HG02798 (cell line): ENCODE data around the gene MTFR1L.
A peak's percentile ranks its signal among the peaks of the same experiment; 100 is the strongest.

Source experiments
- ATAC-seq: cut with Tn5 transposase; IDR thresholded peaks from one replicate; pipeline ENCODE4 v1.9.1; 2021; ENCODE audit warnings: mild to moderate bottlenecking; ENCODE audit not compliant: unreplicated experiment, poor library complexity

The MTFR1L gene

DNA sequence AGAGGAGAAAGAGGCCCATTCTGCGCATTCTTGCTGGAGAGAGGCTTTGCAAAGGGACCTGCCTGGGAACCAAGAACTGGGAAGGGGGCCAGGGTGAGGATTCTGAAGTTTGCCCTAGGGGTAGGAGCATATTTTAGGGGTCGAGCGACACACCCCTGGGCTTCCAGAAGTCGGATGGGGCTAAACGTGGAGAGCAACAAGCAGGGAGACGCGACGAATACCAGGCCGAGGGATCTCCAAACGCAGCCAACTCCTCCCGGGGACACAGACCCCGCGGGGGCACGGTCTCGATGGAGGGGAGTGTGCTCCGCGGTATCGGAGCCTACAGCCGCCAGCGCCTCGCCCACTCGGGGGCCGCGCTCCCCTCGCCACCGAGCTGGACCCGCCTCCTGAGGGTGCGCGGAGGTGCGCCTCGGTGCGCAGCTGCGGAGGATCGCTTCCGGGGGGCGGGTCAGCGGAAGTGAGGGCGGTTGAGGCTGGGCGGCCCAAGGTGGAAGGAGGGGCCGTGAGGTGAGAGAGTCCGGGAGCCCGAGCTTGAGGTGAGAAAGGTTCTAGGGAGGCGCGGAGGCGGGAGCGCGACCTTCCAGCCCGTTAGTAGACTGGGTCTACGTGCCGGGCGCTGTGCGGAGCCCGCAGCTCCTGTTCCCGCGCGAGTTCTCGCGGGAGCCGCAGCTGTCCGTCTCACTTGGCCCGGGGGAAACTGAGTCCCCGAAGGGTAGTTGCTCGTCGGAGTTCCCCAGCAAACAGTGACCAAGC is at the start of gene MTFR1L:
MTFR1L (plus strand) TSS at position 464 of the 756 bp plus-strand sequence. CDS start 3,151 bp downstream, outside the sequence.
- peak; percentile 90 for ATAC-seq

DNA sequence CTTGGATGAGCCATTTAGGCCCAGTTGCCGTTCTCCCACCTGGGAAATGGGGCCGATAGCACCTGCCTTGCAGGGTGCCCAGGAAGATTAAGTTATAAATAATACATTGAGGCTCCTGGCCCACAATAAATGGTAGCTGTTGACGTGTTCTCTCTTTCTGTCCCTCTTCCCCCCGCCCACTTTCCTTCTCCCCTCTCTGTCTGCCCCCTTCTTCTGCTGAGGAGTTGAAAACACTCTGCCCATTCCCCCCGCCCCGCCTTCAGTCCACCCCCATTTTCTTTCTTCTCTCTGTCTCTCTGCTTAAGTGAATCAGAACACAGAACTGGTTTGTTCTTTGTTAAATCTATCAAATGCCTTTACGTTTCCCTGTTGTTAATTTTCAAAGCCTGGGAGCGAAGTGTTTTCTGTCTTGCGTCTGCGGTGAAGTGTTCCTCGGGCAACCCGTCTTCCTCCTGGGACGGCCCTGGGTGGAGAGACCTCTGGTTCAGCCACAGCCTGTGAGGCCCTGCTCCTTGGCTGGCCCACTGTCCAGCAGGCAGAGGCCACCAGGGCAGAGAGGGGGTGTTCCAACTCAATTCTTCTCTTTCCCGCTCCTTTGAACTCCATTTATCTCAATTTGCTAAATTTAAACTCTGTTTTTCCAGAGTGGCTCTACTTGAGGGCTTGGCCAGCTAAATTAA is 49.1 kb upstream of the MTFR1L start:
- no peak for ATAC-seq

DNA sequence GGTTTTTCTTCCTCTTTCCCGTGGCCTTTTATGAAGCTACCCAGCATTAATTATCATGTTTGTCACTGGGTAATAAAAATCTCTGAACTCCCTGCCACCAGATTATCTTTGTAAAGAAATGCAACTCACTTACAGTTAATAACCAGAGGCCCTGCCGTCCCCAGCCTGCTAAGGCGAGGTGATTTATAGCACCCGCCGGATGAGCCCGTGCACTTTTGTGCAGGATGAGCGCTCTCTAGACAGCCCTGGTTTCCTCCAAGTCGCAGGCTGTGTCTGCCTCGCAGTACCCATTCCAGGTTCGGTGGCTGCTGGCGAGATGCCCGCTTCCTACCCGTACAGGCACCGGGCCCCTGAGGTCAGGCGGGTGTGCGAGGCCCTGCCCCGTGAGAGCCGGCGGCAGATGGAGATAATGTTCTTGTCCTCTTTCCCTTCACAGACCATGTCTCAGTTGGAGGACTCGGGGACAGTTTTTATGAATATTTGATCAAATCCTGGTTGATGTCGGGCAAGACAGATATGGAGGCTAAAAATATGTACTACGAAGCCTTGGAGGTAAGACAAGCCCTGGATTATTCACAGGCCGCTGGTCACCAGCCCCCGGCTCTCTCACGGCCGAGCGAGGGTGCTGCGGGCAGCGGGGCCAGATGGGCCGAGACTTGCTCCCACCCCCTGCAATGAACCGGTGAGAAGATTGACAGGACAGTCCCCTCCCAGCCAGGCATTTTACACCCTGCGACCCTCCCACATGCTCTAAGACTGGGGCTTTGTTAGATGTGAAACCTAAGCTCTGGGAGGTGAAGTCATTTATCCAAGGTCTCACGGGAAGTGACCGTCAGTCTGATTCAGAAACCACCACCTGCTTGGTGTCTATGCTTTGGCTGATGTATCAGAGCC is 48.3 kb upstream of the MTFR1L start:
- ATAC-seq = no peak

DNA sequence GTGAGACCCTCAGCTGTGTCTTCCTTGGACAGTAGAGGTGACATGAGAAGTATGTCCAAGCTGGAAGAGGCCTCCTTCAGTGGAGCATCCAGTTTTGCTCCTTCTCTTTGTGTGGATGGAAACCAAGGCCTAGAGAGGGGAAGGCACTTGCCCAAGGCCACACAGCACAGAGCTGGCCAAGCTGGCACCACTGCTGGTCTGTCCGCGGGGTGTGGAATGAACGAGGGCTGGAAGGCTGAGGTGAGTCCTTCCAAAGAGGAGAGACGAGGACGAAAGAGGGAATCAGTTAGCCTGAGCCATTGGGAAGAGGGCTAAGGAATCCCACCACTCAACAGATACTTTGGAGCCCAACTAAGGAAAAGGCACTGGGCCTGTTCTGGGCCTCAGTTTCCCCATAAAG is 47.6 kb upstream of the MTFR1L start:
- ATAC-seq = no peak

DNA sequence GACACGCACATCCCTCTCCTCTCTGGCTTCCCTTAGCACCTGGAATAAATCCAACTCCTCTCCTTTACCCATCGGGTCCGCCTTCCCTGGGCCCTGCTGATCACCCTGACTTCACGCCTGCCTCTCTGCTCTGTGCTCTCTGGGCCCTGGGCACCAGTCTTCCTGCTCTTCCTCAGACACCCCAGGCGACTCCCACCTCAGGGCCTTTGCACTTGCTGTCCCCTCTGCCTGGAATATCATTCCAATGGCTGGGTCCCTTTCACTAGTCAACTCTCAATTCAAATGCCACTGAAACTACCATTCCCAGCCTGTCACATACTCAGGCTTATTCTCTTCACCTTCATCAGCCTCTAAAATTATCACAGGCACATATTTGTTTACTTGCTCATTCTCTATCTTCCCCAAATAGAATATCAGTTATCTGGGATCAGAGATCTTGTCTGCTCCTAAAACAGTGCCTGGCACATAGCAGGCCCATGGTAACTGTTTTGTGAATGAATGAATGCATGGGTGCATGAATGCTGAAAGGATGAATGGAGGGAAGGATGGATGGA is 47.0 kb upstream of the MTFR1L start:
- no peak for ATAC-seq

DNA sequence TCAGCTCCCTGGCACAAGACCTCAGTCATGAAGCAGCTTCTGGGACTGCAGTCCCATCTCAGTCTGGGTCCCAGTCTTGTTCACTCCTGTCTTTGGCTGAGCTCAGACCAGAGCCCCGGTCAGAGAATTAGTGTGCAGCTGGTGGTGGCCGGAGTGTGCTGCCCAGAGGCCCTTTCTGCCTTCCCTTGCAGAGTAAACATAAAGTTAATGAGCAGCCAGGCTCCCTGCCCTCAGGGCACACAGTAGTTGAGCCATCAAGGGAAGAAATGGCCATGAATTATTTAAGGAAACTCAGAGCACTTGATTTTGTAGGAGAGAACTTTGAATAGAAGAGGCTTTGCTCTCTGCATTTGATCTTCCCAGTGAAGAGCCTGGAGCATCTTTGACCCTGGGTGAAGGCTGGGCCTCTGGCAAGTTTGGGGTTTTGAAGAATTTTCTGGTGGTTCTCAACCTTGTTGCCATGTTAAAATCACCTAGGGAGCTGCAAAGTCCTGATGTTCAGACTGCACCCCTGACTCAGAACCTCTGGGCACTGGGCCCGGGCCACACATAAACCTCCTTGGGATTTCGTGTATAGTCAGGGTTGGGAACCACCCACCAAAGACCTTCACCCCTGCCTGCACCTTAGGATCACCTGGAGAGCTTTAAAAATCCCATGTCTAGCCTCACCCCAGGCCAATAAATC is 46.2 kb upstream of the MTFR1L start:
- no peak for ATAC-seq

DNA sequence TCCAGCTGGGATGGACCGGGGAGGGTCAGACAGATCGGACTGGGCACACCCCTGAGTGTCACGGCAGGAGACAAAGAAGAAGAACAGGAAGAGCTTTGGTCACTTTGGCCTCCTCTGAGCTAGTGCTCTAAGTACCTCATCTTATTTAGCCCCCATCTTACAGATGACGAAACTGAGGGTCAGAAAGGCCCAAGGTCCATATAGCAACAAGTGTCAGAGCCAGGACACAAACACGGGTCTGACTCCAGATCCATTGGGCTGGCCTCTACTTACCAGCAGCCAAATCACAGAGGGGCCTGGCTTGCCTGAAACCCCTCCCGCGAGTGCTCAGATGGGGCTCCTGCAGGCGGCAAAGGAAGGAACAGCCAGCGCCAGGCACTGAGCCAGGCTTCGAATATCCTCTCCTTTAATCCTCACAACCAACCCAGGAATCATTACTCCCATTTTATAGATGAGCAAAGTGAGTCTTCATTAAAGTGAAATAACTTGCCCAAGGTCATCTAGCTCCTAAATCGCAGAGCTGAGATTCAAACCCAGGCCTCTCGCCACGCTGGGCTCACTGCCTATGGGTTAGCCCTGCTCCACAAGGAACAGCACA is 45.4 kb upstream of the MTFR1L start:
- no peak for ATAC-seq

DNA sequence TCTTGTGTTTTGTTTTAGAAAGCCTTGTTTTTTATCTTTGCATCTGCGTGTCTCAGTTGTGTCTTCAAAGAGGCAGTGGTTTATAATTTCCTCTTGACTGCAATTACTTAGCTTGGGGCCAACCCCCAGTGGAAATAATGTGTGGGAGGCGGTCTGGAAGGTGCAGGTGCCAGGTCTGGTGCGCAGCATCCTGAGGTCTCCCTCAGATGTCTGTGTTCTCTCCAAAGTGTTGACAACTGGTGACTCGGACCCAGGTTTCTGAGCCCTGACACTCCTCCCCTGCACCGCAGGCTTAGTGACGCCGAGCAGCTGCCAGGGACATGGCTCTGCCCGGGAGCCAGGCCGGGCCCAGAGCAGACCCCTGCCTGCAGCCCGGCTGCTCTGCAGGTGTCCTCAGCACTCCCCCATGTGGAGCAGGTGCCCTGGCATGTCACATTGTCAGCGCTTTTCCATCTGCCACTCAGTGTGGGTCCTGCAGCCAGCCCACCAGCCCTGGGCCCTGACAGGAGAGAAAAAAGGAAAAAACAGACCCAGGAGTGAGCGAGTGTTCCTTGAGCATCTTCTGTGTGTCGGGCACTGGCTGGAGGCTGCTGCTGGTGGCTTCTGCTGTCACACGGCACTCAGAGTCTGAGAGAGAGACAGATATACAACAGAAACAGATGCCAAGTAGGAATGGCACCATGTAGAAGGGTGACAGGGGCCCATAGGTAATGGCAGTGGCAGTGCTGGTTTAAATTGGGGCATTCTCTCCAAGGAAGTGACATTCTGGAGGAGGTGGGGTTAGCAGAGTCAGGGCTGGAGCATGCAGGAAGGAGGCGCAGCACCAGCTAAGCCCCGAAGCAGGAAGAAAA is 44.6 kb upstream of the MTFR1L start:
- no peak for ATAC-seq

DNA sequence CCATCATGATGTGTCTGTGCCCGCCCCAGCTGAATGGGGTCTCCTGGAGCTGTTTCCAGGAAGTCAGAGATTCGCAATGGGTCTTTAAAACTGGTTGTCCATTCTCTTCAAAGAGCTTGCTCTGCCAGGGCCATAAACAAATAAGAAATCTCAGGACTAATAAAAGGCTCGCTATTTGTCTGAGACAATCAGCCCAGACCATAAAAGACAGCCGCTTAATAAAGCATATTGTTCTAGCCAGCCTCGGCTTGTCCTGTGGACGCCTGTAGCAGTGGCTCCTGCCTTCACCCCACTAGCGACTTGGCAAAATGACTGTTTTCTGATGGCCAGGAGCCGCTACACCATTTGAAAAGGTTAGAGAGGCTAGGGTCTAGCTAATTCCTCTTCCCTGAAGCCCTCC is 40.4 kb upstream of the MTFR1L start:
- no peak for ATAC-seq

DNA sequence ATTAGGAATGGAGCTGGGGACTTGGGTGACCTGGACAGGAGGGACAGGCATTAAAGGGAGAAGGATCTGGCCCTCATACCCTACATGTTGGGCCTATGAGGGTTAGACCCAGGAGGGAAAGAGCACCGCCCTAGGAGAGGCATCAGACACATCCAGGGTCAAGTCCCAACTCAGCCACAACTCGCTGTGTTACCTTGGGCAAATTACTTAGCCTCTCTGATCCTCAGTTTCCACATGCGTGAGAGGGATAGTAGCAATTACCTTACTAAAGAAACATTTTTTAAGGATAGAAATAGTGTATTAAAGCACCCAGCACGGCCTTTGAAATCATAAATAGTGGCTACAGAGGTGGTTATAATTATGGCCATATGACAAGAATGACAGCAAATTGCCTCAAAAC is 39.9 kb upstream of the MTFR1L start:
- no peak for ATAC-seq

DNA sequence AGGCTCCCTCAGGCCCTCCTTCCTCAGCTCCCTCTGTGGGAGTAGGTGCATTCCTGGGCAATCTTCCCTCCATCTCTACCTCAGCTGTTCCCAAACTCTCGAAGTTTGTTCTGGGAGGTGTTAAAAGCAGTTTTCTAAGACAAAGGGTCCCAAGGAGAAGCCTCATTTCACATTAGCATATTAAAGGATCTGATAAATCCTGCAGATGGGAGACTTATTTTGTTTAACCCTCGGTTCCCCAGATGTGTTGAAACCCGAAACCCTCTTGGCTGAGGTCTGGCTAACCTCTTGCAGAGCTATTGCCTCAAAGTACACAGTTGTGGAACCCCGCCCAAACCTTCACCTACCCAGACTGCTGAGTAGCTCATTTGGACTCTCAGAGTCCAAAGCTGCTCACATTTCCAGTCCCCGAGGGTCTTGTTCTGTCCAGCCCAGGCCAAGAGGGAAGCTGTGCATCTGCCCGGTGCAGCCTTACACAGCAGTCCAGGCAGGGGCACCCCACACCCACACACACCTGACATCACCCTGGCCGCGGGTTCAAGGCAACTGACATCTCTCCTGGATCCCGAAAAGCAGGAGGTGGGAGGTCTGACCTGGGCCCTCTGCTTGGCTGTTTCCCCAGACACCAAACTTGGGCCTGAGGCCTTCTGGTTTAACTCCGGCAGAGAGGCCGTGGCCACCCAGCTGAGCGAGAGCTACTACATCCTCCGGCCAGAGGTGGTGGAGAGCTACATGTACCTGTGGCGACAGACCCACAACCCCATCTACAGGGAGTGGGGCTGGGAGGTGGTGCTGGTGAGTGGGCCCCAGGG is 39.2 kb upstream of the MTFR1L start:
- no peak for ATAC-seq

DNA sequence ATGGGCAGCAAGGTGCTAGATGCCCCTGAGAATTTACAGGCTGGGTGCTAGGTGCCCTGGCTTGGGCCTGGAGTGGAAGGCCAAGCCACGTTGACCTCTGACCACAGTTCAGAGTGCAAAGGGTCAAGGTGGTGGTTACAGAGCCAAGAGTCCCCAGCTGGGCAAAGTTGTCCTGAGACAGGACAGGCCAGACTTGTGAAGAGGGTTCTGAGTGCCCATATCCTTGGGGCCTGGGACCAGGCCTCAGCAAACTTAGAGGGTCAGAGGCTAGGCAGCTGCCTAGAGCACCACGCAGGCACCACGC is 38.7 kb upstream of the MTFR1L start:
- no peak for ATAC-seq

DNA sequence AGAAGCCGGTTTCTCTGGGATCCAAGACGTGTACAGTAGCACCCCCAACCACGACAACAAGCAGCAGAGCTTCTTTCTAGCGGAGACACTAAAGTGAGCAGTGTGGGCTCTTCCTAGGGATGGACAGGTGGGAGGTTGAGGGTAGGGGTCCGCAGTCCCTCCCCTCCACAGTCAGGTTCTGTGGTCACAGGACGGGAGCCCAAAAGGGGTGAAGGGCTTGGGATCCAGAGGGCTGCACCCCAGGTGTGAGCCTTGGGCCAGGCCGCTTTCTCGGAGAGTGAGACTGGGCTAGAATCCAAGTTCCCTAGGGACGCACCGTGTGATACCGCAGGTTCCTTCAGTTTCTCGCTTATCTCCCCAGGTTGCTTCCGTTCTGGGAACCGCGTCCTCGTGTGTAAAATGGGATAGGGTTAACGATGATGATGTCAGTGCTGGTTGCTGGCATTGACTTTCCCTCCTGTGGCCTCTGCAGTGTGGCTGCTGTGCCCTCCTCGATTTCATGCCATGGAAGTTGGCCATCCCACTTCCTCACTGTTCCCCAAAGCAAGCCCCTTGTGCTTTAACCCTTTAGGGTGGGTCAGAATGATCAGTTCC is 37.0 kb upstream of the MTFR1L start:
- no peak for ATAC-seq

DNA sequence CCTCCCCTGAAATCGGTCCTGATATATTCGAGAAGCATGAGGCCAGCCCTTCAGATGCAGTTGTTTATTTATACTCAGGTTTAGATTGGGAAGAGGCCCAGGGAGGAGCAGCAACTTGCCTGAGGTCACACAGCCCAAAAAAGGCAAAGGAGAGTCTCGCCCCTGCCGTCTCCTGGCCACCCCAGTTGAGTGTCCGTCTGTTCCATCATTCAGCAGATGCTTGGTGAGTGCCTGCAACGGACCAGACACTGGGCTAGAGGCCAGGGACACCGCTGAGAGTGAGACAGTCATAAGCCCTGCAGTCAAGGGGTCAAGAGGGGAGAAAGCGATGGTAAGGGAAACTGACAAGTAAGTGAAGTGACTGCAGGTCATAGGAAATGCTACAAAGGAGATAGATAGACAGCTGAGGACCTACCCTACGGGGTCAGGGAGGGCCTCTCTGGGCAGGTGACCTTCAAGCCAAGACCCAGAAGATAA is 35.1 kb upstream of the MTFR1L start:
- ATAC-seq = no peak

DNA sequence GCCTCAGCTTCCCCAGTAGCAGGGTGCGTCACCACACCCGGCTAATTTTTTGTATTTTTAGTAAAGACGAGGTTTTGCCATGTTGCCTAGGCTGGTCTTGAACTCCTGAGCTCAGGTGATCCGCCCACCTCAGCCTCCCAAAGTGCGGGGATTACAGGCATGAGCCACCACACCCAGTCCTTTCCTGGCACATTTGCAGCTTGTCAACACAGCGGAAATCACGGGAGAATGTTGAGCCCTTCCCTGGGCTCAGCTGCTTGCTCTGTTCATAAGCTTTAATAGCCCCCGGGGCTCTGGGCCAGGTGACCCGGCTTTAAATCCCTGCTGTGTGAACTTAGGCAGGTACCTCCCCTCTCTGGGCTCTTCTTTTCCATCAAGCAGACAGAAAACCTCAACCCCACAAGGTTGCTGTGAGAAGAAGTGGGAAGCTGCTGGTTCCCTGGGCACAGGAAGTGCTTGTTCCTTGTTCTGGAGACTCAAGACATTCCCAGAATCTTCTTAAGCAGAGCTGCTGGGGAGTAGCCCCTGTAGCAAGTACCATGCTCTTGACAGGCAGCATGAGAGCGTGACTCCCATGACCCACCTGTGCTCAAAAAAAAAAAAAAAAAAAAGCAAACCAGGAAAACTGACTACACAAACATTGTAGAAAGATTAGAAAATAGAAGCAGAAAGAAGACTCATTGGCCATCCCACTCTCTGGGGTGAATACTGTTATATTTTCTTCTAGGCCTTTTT is 34.3 kb upstream of the MTFR1L start:
- no peak for ATAC-seq

DNA sequence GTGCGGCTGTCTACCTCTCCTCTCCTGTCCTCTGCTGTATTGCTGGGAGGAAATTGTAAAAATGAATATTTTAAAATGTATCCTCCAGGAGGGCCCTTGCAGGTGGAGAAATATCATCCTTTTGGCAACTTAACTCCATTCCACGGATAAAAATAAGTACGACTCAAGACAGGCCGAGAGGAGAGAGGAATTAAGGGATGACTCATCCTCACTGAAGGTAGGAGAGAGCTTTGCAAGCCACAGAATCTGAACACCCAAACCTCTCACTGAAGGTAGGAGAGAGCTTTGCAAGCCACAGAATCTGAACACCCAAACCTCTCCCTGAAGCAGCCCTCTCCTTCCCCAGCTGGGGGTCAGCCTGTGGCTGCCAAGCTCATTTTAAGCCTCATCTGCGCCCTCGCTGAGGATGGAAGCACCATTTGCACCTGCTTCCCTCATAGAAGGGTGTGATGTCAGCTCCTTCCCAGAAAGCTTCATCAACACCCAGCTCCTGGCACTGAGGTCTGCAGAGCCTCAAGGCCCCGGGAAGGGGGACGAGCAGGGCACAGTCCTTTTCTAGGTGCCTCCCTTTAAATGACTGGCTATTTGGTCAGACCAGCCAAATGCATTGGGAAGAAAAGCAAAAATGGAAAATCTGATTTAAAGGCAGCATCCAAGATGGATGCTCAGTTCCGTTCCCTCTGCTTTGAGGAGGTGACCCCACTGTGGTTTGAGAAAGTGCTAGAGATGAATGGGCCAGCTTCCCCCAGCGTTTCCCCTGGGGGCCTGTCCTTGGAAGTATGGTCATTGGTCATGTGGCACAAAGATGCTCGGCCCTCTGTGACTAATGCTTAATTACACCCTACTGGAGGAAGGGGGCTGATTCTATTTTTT is 32.6 kb upstream of the MTFR1L start:
- ATAC-seq = no peak
